ENCODE results near the gene PRKD1. TPM values are rescaled to one million over a fixed set of nuclear protein-coding genes. Genes with fewer than 3 reads are reported as not detected.
"Not testable (repeated sequence)": the region's sequence is repeated elsewhere in the genome, so short reads cannot be mapped to it uniquely, and the experiment has no call there.

PRKD1 gene
- total RNA-seq, 1 donor from 2014 or later = 14.9 TPM

GRCh38 chr14:29851397-29851796, 76.2 kb downstream of the PRKD1 start:
- ATAC-seq = no peak
- Histone ChIP-seq H3K27me3 (ENCODE audit: low read depth) (no peaks in the 10 kb centered on the region), H3K4me1 (no peaks in the 10 kb centered on the region), H3K4me3 (no peak overlapping the region), H3K9me3 (no peaks in the 10 kb centered on the region), H3K27ac (no peak overlapping the region), H3K36me3 (no peaks in the 10 kb centered on the region)
- no peak for TF ChIP-seq CTCF (IDR thresholded peaks at IDR 0.05)
- intact Hi-C loops (cut with DNase I) = no loop called here
- DNase-seq = no peak

- H3K9me3 ChIP-seq = no peaks in the 10 kb centered on the region
- ATAC-seq = no peak
- no peaks in the 10 kb centered on the region for H3K27me3 ChIP-seq (ENCODE audit: low read depth)
- no peak overlapping the region for H3K27ac ChIP-seq
- no peaks in the 10 kb centered on the region for H3K4me1 ChIP-seq
- H3K4me3 ChIP-seq = no peak overlapping the region
- intact Hi-C loops (cut with DNase I) = no loop called here
- no peak for DNase-seq
- TF ChIP-seq CTCF (IDR thresholded peaks at IDR 0.05) = no peak
- H3K36me3 ChIP-seq = no peaks in the 10 kb centered on the region
These were observed 80.6 kb downstream of the PRKD1 start for GRCh38 chr14:29847056-29847380.

- H3K27ac ChIP-seq = no peak overlapping the region
- no peak for TF ChIP-seq CTCF (IDR thresholded peaks at IDR 0.05)
- no peak overlapping the region for H3K4me3 ChIP-seq
- H3K4me1 ChIP-seq = no peaks in the 10 kb centered on the region
- H3K9me3 ChIP-seq = peaks cover under 1% of the 10 kb centered on the region
- intact Hi-C loops (cut with DNase I) = no loop called here
- ATAC-seq = peak in 1 of 2 donors; percentile 23
- no peaks in the 10 kb centered on the region for H3K27me3 ChIP-seq (ENCODE audit: low read depth)
- no peaks in the 10 kb centered on the region for H3K36me3 ChIP-seq
- no peak for DNase-seq
These were observed 81.2 kb downstream of the PRKD1 start for GRCh38 chr14:29846339-29847055.

- H3K9me3 ChIP-seq = peaks cover 26% of the 10 kb centered on the region
- ATAC-seq (no peak), DNase-seq (no peak)
- H3K4me1 ChIP-seq = no peaks in the 10 kb centered on the region
- no peaks in the 10 kb centered on the region for H3K27me3 ChIP-seq (ENCODE audit: low read depth)
- intact Hi-C loops (cut with DNase I) = no loop called here
- H3K27ac ChIP-seq = no peak overlapping the region
- no peak for TF ChIP-seq CTCF (IDR thresholded peaks at IDR 0.05)
- H3K4me3 ChIP-seq = no peak overlapping the region
- no peaks in the 10 kb centered on the region for H3K36me3 ChIP-seq
These were observed 83.7 kb downstream of the PRKD1 start for GRCh38 chr14:29843981-29844380.

GRCh38 chr14:29842228-29842627, 85.4 kb downstream of the PRKD1 start:
- DNase-seq (no peak), ATAC-seq (no peak)
- Histone ChIP-seq H3K9me3 (peaks cover 31% of the 10 kb centered on the region), H3K4me3 (no peak overlapping the region), H3K27me3 (ENCODE audit: low read depth) (no peaks in the 10 kb centered on the region), H3K4me1 (no peaks in the 10 kb centered on the region), H3K36me3 (no peaks in the 10 kb centered on the region), H3K27ac (no peak overlapping the region)
- intact Hi-C loops (cut with DNase I) = no loop called here
- TF ChIP-seq CTCF (IDR thresholded peaks at IDR 0.05) = no peak

- H3K9me3 ChIP-seq = peaks cover 31% of the 10 kb centered on the region
- DNase-seq; H3K4me1 ChIP-seq; H3K27ac ChIP-seq; ATAC-seq; H3K4me3 ChIP-seq; H3K27me3 ChIP-seq (ENCODE audit: low read depth); intact Hi-C loops (cut with DNase I); H3K36me3 ChIP-seq: not testable (repeated sequence)
These were observed 87.2 kb downstream of the PRKD1 start for GRCh38 chr14:29840369-29840892.

- H3K4me1 ChIP-seq; DNase-seq; H3K4me3 ChIP-seq; H3K27me3 ChIP-seq (ENCODE audit: low read depth); H3K36me3 ChIP-seq; H3K27ac ChIP-seq; ATAC-seq; intact Hi-C loops (cut with DNase I): not testable (repeated sequence)
- H3K9me3 ChIP-seq = peaks cover 31% of the 10 kb centered on the region
These were observed 88.0 kb downstream of the PRKD1 start for GRCh38 chr14:29839691-29840090.
